GM10248 (cell line): ENCODE measurements around the gene UGT3A2.

ENCODE experiments used
- CTCF ChIA-PET: fragments of 300-600 bp; sonication (Branson Sonifier 250); formaldehyde crosslinking; extraction: SDS; loops from one replicate; lab custom pipeline; 2021; ENCODE audit warnings: antibody characterized with exemption; lab: Yijun Ruan, JAX
- POLR2A ChIA-PET: fragments of 350-650 bp; sonication (Branson Sonifier 250); formaldehyde crosslinking; extraction: SDS; loops from one replicate; lab custom pipeline; 2020; ENCODE audit warnings: antibody characterized with exemption; lab: Yijun Ruan, JAX
- DNase-seq: peaks from one replicate; pipeline ENCODE4 v3.0.0; 2012; ENCODE audit errors: extremely low spot score
- CTCF ChIP-seq: IDR thresholded peaks from 2 replicates; pipeline ENCODE4 v1.5.1; 2012; ENCODE audit warnings: mild to moderate bottlenecking, low read depth; ENCODE audit errors: extremely low read depth, missing control alignments, control extremely low read depth

UGT3A2 gene

GRCh38 chr5:36066540-36067210, at the start of gene UGT3A2:
TSS of gene UGT3A2 (minus strand) at chr5:36066882. CDS start at chr5:36066789, 93 bp downstream.
- TF ChIP-seq CTCF, result no peak
- CTCF ChIA-PET, result interaction anchor here (0.9 to 2.8 kb wide), 2 partner anchors 12 to 14 kb away, joined by 3 to 18 read pairs; no protein-coding TSS in a partner anchor
- POLR2A ChIA-PET, result no interaction called here
- DNase-seq, result no peak

- ChIA-PET POLR2A (no interaction called here), CTCF (interaction anchor here (1.0 to 1.2 kb wide), 2 partner anchors 32 to 35 kb away, joined by 3 to 6 read pairs; no protein-coding TSS in a partner anchor)
- no peak for TF ChIP-seq CTCF
- no peak for DNase-seq
These were observed 44.6 kb upstream of the UGT3A2 start for GRCh38 chr5:36111238-36111637.

GRCh38 chr5:36108758-36109460, 42.2 kb upstream of the UGT3A2 start:
- ChIA-PET POLR2A (no interaction called here), CTCF (no interaction called here)
- DNase-seq, result no peak
- no peak for TF ChIP-seq CTCF

- CTCF ChIA-PET, result interaction anchor here (0.8 to 1.2 kb wide), 3 partner anchors 13 to 19 kb away, joined by 3 to 4 read pairs (median 3); no protein-coding TSS in a partner anchor
- DNase-seq, result no peak
- no peak for TF ChIP-seq CTCF
- POLR2A ChIA-PET, result no interaction called here
These were observed 39.1 kb upstream of the UGT3A2 start for GRCh38 chr5:36105819-36106218.

- CTCF ChIA-PET, result no interaction called here
- POLR2A ChIA-PET, result no interaction called here
- no peak for TF ChIP-seq CTCF
- no peak for DNase-seq
These were observed 33.1 kb upstream of the UGT3A2 start for GRCh38 chr5:36099748-36100147.

- DNase-seq, result no peak
- CTCF ChIA-PET, result interaction anchor here (1.6 kb wide), 1 partner anchor 18 kb away, joined by 4 read pairs; no protein-coding TSS in a partner anchor
These were observed 29.8 kb upstream of the UGT3A2 start for GRCh38 chr5:36096486-36096885.

More at GRCh38 chr5:36096486-36096885, 29.8 kb upstream of the UGT3A2 start:
- POLR2A ChIA-PET, result no interaction called here
- TF ChIP-seq CTCF, result no peak
